ENCODE data around the gene HSPB6. TPM values are rescaled to one million over a fixed set of nuclear protein-coding genes. Genes with fewer than 3 reads are reported as not detected.

HSPB6 gene
- polyA plus RNA-seq, 1 donor (not counting 4 experiments of a cell fraction or from before 2014, with no cell fraction given), result not detected

DNA sequence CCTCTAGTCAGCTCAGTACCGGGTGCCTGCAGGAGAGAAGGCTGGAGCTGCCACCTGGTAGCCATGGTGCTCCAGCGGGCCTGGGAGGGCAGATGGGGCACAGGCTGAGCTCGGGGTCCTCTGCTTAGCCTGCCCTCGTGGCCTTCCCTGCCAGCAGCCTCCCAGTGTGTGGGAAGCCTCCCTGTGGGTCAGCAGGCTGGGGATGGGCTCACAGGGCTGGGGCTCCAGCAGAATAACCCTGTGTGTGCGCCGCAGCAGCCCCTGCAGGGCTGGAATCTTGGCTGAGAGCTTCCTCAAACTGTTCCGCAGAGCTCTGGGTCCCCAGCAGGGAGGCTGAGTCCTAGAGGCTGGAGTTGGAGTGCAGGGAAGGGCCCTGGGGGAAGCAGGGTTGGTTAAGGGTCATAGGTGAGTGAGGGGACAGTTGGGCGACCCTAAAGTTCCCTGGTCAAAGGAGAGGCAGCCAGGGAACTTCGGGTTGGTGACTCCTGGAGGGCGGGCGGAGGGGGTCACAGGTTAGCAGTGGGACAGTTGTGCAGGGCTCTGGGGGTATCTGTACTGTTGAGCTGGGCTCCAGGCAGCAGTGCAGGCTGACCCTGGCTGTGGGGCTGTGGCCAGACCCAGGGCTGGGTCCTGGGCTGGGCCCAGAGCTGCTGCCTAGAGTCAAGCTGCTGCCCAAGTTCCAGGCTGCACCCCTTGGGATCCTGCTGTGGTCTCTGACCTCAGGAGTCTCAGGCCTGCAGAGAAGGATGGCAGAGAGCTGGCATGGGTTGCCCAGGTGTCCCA lies 32.6 kb upstream of the HSPB6 start:
- dilution Hi-C loops (cut with MboI; ENCODE audit: extremely low pct_ligation_motif_present, low sequenced_read_pairs), result no loop called here
- H3K9ac ChIP-seq (ENCODE audit: control insufficient read depth, extremely low read depth, insufficient read depth, low read length), result no peak overlapping the region

GRCh38 chr19:35788205-35788960 lies 31.6 kb upstream of the HSPB6 start:
- Histone ChIP-seq H4K20me1 (ENCODE audit: control insufficient read depth, extremely low read depth, insufficient read depth, low read length) (peaks cover 2% of the 10 kb centered on the region), H3K4me3 (ENCODE audit: control insufficient read depth in 2 of 3, extremely low read depth in 1 of 3, insufficient read depth in 2 of 3, low read depth in 1 of 3, low read length in 3 of 3) (no peak overlapping the region), H3K9ac (ENCODE audit: control insufficient read depth, extremely low read depth, insufficient read depth, low read length) (no peak overlapping the region), H3K9me3 (ENCODE audit: control insufficient read depth, low read depth, low read length) (no peaks in the 10 kb centered on the region), H3K27me3 (ENCODE audit: control insufficient read depth, extremely low read depth, insufficient read depth, low read length) (no peaks in the 10 kb centered on the region), H2AFZ (ENCODE audit: control insufficient read depth, low read length) (no peak overlapping the region), H3K36me3 (ENCODE audit: control insufficient read depth in 2 of 2, extremely low read depth in 1 of 2, insufficient read depth in 2 of 2, low read length in 2 of 2) (no peaks in the 10 kb centered on the region), H3K4me1 (ENCODE audit: control insufficient read depth, extremely low read depth, insufficient read depth, low read length) (no peaks in the 10 kb centered on the region), H3K27ac (ENCODE audit: control insufficient read depth, insufficient read depth, low read length) (no peak overlapping the region), H3K9me1 (ENCODE audit: control insufficient read depth, extremely low read depth, insufficient read depth, low read length) (no peaks in the 10 kb centered on the region), H3K79me2 (ENCODE audit: control insufficient read depth, insufficient read depth, low read length) (no peaks in the 10 kb centered on the region), H3K4me2 (ENCODE audit: control insufficient read depth, extremely low read depth, insufficient read depth, low read depth, low read length) (no peak overlapping the region)
- TF ChIP-seq EZH2 (IDR thresholded peaks at IDR 0.05; ENCODE audit: low read length) (no peak), CTCF (optimal IDR thresholded peaks at IDR 0.05 in 1 of 3, IDR thresholded peaks at IDR 0.05 in 1 of 3, conservative IDR thresholded peaks at IDR 0.05 in 1 of 3; ENCODE audit: extremely low read depth in 1 of 3, insufficient read depth in 2 of 3, low read length in 3 of 3) (no peak)
- dilution Hi-C loops (cut with MboI; ENCODE audit: extremely low pct_ligation_motif_present, low sequenced_read_pairs), result no loop called here
- no peak for FAIRE-seq
- no peak for DNase-seq (ENCODE audit: low read depth, low spot score)

More for the DNA sequence above, 32.6 kb upstream of the HSPB6 start:
- Histone ChIP-seq H3K36me3 (ENCODE audit: control insufficient read depth in 2 of 2, extremely low read depth in 1 of 2, insufficient read depth in 2 of 2, low read length in 2 of 2) (no peaks in the 10 kb centered on the region), H2AFZ (ENCODE audit: control insufficient read depth, low read length) (no peak overlapping the region), H3K4me3 (ENCODE audit: control insufficient read depth in 2 of 3, extremely low read depth in 1 of 3, insufficient read depth in 2 of 3, low read depth in 1 of 3, low read length in 3 of 3) (no peak overlapping the region), H3K27me3 (ENCODE audit: control insufficient read depth, extremely low read depth, insufficient read depth, low read length) (no peaks in the 10 kb centered on the region), H3K79me2 (ENCODE audit: control insufficient read depth, insufficient read depth, low read length) (no peaks in the 10 kb centered on the region), H3K4me1 (ENCODE audit: control insufficient read depth, extremely low read depth, insufficient read depth, low read length) (no peaks in the 10 kb centered on the region), H3K4me2 (ENCODE audit: control insufficient read depth, extremely low read depth, insufficient read depth, low read depth, low read length) (no peak overlapping the region), H4K20me1 (ENCODE audit: control insufficient read depth, extremely low read depth, insufficient read depth, low read length) (peaks cover 2% of the 10 kb centered on the region), H3K9me1 (ENCODE audit: control insufficient read depth, extremely low read depth, insufficient read depth, low read length) (no peaks in the 10 kb centered on the region), H3K27ac (ENCODE audit: control insufficient read depth, insufficient read depth, low read length) (no peak overlapping the region), H3K9me3 (ENCODE audit: control insufficient read depth, low read depth, low read length) (no peaks in the 10 kb centered on the region)
- FAIRE-seq (no peak), DNase-seq (ENCODE audit: low read depth, low spot score) (no peak)
- TF ChIP-seq CTCF (optimal IDR thresholded peaks at IDR 0.05 in 1 of 3, IDR thresholded peaks at IDR 0.05 in 1 of 3, conservative IDR thresholded peaks at IDR 0.05 in 1 of 3; ENCODE audit: extremely low read depth in 1 of 3, insufficient read depth in 2 of 3, low read length in 3 of 3) (no peak), EZH2 (IDR thresholded peaks at IDR 0.05; ENCODE audit: low read length) (no peak)
